Thymus (tissue), 11 donors: Measurements from ENCODE around the gene FAM187B. TPM values are rescaled to one million over a fixed set of nuclear protein-coding genes. Genes with fewer than 3 reads are reported as not detected.

Experiments
- DNase-seq, 9 donors: peaks; one replicate each; pipeline ENCODE4 v3.0.0-alpha.2; 2013; ENCODE audit warnings: low spot score in 9 of 9, low read depth in 6 of 9, missing footprints in 1 of 9
- H3K27ac ChIP-seq, 2 donors: one replicate each; pipeline ENCODE4 v1.5.1; 2013; ENCODE audit warnings: control low read depth in 1 of 2, low read depth in 1 of 2, low read length in 1 of 2, mild to moderate bottlenecking in 1 of 2, moderate library complexity in 1 of 2
- H3K27me3 ChIP-seq, 2 donors: one replicate each; pipeline ENCODE4 v1.5.1; 2013; ENCODE audit warnings: low read length in 1 of 2; ENCODE audit not compliant: control insufficient read depth in 2 of 2, insufficient read depth in 1 of 2
- H3K36me3 ChIP-seq, 2 donors: one replicate each; pipeline ENCODE4 v1.5.1; 2013; ENCODE audit warnings: low read length in 1 of 2, mild to moderate bottlenecking in 1 of 2, moderate library complexity in 1 of 2; ENCODE audit not compliant: control insufficient read depth in 2 of 2, insufficient read depth in 2 of 2
- H3K4me1 ChIP-seq, 2 donors: one replicate each; pipeline ENCODE4 v1.5.1; 2013; ENCODE audit warnings: low read length in 2 of 2; ENCODE audit not compliant: control insufficient read depth in 2 of 2, insufficient read depth in 2 of 2
- H3K4me3 ChIP-seq, 2 donors: one replicate each; pipeline ENCODE4 v1.5.1; 2013; ENCODE audit warnings: low read length in 2 of 2, control low read depth in 1 of 2, mild to moderate bottlenecking in 1 of 2
- H3K9me3 ChIP-seq, 2 donors: one replicate each; pipeline ENCODE4 v1.5.1; 2013; ENCODE audit warnings: low read length in 1 of 2, mild to moderate bottlenecking in 1 of 2; ENCODE audit not compliant: control insufficient read depth in 2 of 2, insufficient read depth in 1 of 2
- WGBS: extraction: QIAGEN DNeasy Blood & Tissue Kit; methylation state at CpG from one replicate; pipeline ENCODE4 v1.1.7; 2013; 5-methylcytosine and 5-hydroxymethylcytosine counted together
- polyA plus RNA-seq: library from polyadenylated mRNA; stranded (reverse); fragments of 200-250 nt; gene quantifications from one replicate; pipeline ENCODE4 v1.2.3, GENCODE V29; 2013
- total RNA-seq: library from RNA; stranded (reverse); fragments of 120-200 nt; gene quantifications from one replicate; pipeline ENCODE4 v1.2.4, GENCODE V29; 2013
- donor health status: healthy.

The FAM187B gene
- total and polyA plus RNA-seq, 2 donors: 0.09 TPM; not detected in 1

GRCh38 chr19:35253316-35254286 lies 25.1 kb upstream of the FAM187B start:
- no peak for DNase-seq
- Histone ChIP-seq H3K4me1 (peaks cover 0 to 2% of the 10 kb centered on the region in 2 donors), H3K4me3 (no peak overlapping the region), H3K9me3 (no peaks in the 10 kb centered on the region), H3K27me3 (peaks cover 16 to 22% of the 10 kb centered on the region in 2 donors), H3K27ac (no peak overlapping the region), H3K36me3 (no peaks in the 10 kb centered on the region)
- WGBS: 91% methylated on average over 9 of the region's 9 CpGs

GRCh38 chr19:35251456-35251855 lies 22.9 kb upstream of the FAM187B start:
- Histone ChIP-seq H3K36me3 (no peaks in the 10 kb centered on the region), H3K4me3 (no peak overlapping the region), H3K9me3 (peaks cover 0 to 4% of the 10 kb centered on the region in 2 donors), H3K4me1 (peaks cover 0 to 5% of the 10 kb centered on the region in 2 donors), H3K27ac (no peak overlapping the region), H3K27me3 (peaks cover 31 to 43% of the 10 kb centered on the region in 2 donors)
- no peak for DNase-seq
- 90% methylated on average over 2 of the region's 2 CpGs for WGBS

GRCh38 chr19:35249848-35250711 lies 21.5 kb upstream of the FAM187B start:
- 90% methylated on average over 34 of the region's 34 CpGs for WGBS
- Histone ChIP-seq H3K9me3 (peaks cover 0 to 4% of the 10 kb centered on the region in 2 donors), H3K27ac (peak overlapping the region in 1 of 2 donors; percentile 19), H3K4me3 (peak overlapping the region in 1 of 2 donors; percentile 33), H3K36me3 (no peaks in the 10 kb centered on the region), H3K4me1 (peaks cover 0 to 5% of the 10 kb centered on the region in 2 donors), H3K27me3 (peaks cover 31 to 48% of the 10 kb centered on the region in 2 donors)
- DNase-seq: no peak

GRCh38 chr19:35249146-35249847 lies 20.8 kb upstream of the FAM187B start:
- H3K36me3 ChIP-seq: no peaks in the 10 kb centered on the region
- no peak for DNase-seq
- H3K4me1 ChIP-seq: peaks cover 0 to 5% of the 10 kb centered on the region in 2 donors
- H3K9me3 ChIP-seq: peaks cover 0 to 4% of the 10 kb centered on the region in 2 donors
- peak overlapping the region in 1 of 2 donors; percentile 61 for H3K27ac ChIP-seq
- 22% methylated on average over 39 of the region's 39 CpGs for WGBS
- H3K27me3 ChIP-seq: peaks cover 31 to 48% of the 10 kb centered on the region in 2 donors
- H3K4me3 ChIP-seq: peak overlapping the region; percentile 33 to 45

- under 1% methylated on average over 69 of the region's 69 CpGs for WGBS
- DNase-seq: no peak
- peaks cover 0 to 5% of the 10 kb centered on the region in 2 donors for H3K4me1 ChIP-seq
- peak within 1 kb of the TSS; percentile 33 to 45 for H3K4me3 ChIP-seq
- H3K27ac ChIP-seq: peak within 1 kb of the TSS; percentile 61 to 73
- peaks cover 0 to 4% of the 10 kb centered on the region in 2 donors for H3K9me3 ChIP-seq
- no peaks in the 10 kb centered on the region for H3K36me3 ChIP-seq
- peaks cover 31 to 48% of the 10 kb centered on the region in 2 donors for H3K27me3 ChIP-seq
These were observed 20.0 kb upstream of the FAM187B start, which contains the start of gene LSR for GRCh38 chr19:35248310-35249145. Gene LSR, plus strand, starts transcription at chr19:35249002. Its CDS starts 21 bp downstream, at chr19:35249023.

GRCh38 chr19:35247526-35248309 lies 19.2 kb upstream of the FAM187B start:
- Histone ChIP-seq H3K9me3 (peaks cover 0 to 4% of the 10 kb centered on the region in 2 donors), H3K27me3 (peaks cover 31 to 48% of the 10 kb centered on the region in 2 donors), H3K4me3 (peak overlapping the region; percentile 26 to 45), H3K4me1 (peaks cover 0 to 5% of the 10 kb centered on the region in 2 donors), H3K27ac (peak overlapping the region; percentile 61 to 73), H3K36me3 (no peaks in the 10 kb centered on the region)
- WGBS: 9% methylated on average over 42 of the region's 42 CpGs
- no peak for DNase-seq

GRCh38 chr19:35246466-35247092 lies 18.0 kb upstream of the FAM187B start:
- WGBS: 62% methylated on average over 4 of the region's 4 CpGs
- no peak for DNase-seq
- H3K27me3 ChIP-seq: peaks cover 31 to 48% of the 10 kb centered on the region in 2 donors

More at GRCh38 chr19:35246466-35247092, 18.0 kb upstream of the FAM187B start:
- Histone ChIP-seq H3K4me1 (peaks cover 0 to 5% of the 10 kb centered on the region in 2 donors), H3K27ac (no peak overlapping the region), H3K36me3 (no peaks in the 10 kb centered on the region), H3K4me3 (no peak overlapping the region), H3K9me3 (peaks cover 0 to 4% of the 10 kb centered on the region in 2 donors)
